ENCODE results near the gene POLR2E.

- TF ChIP-seq POLR2AphosphoS5 (IDR thresholded peaks at IDR 0.05) (no peak), CTCF (IDR thresholded peaks at IDR 0.05) (no peak), POLR2A (IDR thresholded peaks at IDR 0.05) (no peak)
Observed at GRCh38 chr19:1123381-1123780, 28.2 kb upstream of the POLR2E start.
